Prostate gland (tissue), 2 donors: Measurements from ENCODE around the gene SSC5D.

Experiments used
- CTCF ChIP-seq, 4 experiments: fragments of 200-600 bp in 2 of 4; fragments of 450-650 bp in 2 of 4; sonication (generic) in 2 of 4; IDR thresholded peaks; 1 replicate in 3 of 4; 2 replicates in 1 of 4; pipeline ENCODE4 v1.5.1; 2016 to 2019; ENCODE audit warnings: antibody characterized with exemption in 4 of 4, mild to moderate bottlenecking in 2 of 4, moderate library complexity in 2 of 4
- POLR2AphosphoS5 ChIP-seq: sonication (generic); formaldehyde crosslinking; IDR thresholded peaks from one replicate; pipeline ENCODE4 v1.6.1; 2017; ENCODE audit warnings: antibody characterized with exemption

GRCh38 chr19:55554741-55555152 lies 66.5 kb downstream of the SSC5D start:
- no peak for TF ChIP-seq CTCF (IDR thresholded peaks at IDR 0.05)
- TF ChIP-seq POLR2AphosphoS5 = no peak
